ENCODE data around the gene DPP10. TPM values are rescaled to one million over a fixed set of nuclear protein-coding genes. Genes with fewer than 3 reads are reported as not detected.

The DPP10 gene
- total and polyA plus RNA-seq, 2 of the 13 experiments (the other 11 are each of a cell fraction or from before 2014, with no cell fraction given), result 0.95 to 1.7 TPM

- Histone ChIP-seq H3K79me2 (ENCODE audit: insufficient read depth, low read length) (no peaks in the 10 kb centered on the region), H3K9me3 (ENCODE audit: low read length) (peaks cover 76% of the 10 kb centered on the region), H3K36me3 (replicated peaks in 1 of 2; ENCODE audit: control insufficient read depth in 1 of 2, insufficient read depth in 2 of 2, low read length in 2 of 2) (no peaks in the 10 kb centered on the region), H3K9ac (ENCODE audit: insufficient read depth, low read depth, low read length) (no peak overlapping the region), H3K4me3 (replicated peaks in 1 of 3; ENCODE audit: insufficient read depth in 1 of 3, low read depth in 2 of 3, low read length in 3 of 3) (no peak overlapping the region), H3K4me1 (ENCODE audit: insufficient read depth, low read length) (no peaks in the 10 kb centered on the region), H4K20me1 (ENCODE audit: insufficient read depth, low read length) (no peaks in the 10 kb centered on the region), H3K27ac (ENCODE audit: extremely low read length, insufficient read depth, low read length) (no peak overlapping the region), H3K4me2 (ENCODE audit: low read depth, low read length) (no peak overlapping the region), H2AFZ (ENCODE audit: low read length) (no peak overlapping the region), H3K27me3 (ENCODE audit: control insufficient read depth in 1 of 2, insufficient read depth in 2 of 2, low read length in 2 of 2) (no peaks in the 10 kb centered on the region)
- ATAC-seq, result no peak
- intact Hi-C loops (cut with micrococcal nuclease; ENCODE audit: unreplicated experiment), result no loop called here
- DNase-seq (ENCODE audit: low spot score), result no peak
- no TSS peak for BruUV-seq (replicated peaks)
- ChIA-PET CTCF (ENCODE audit: low intra/inter-chr PET ratio, low total read pairs) (no interaction called here), POLR2A (no interaction called here)
- no peak for FAIRE-seq
- in situ Hi-C loops (cut with HindIII; ENCODE audit: extremely low pct_ligation_motif_present, low pct_unique_long_range_greater_than_20kb), result no loop called here
- WGBS (ENCODE audit: low lambda C conversion rate), result 7% methylated on average over 4 of the region's 4 CpGs
- TF ChIP-seq MAFK (conservative IDR thresholded peaks at IDR 0.05 in 1 of 2, IDR thresholded peaks at IDR 0.05 in 1 of 2; ENCODE audit: low read length in 2 of 2) (peak; percentile 54 to 79; a peak in 3 of 4 replicates), ZNF562 (CRISPR knock-in tag; IDR thresholded peaks at IDR 0.05; ENCODE audit: borderline replicate concordance) (no peak), KMT2A (CRISPR knock-in tag; IDR thresholded peaks at IDR 0.05) (no peak), MAFF (IDR thresholded peaks at IDR 0.05; ENCODE audit: low read depth, low read length) (peak; percentile 60; the same call in 1 of the 2 replicates)
Observed at GRCh38 chr2:115094441-115094840, 652.0 kb downstream of the DPP10 start.

GRCh38 chr2:115105966-115106365 is 663.5 kb downstream of the DPP10 start:
- no TSS peak for BruUV-seq (replicated peaks)
- in situ Hi-C loops (cut with HindIII; ENCODE audit: extremely low pct_ligation_motif_present, low pct_unique_long_range_greater_than_20kb) (no loop called here), intact Hi-C loops (cut with micrococcal nuclease; ENCODE audit: unreplicated experiment) (no loop called here)
- FAIRE-seq (no peak), ATAC-seq (no peak), DNase-seq (ENCODE audit: low spot score) (no peak)
- H3K9ac ChIP-seq (ENCODE audit: insufficient read depth, low read depth, low read length), result no peak overlapping the region
- no peaks in the 10 kb centered on the region for H3K79me2 ChIP-seq (ENCODE audit: insufficient read depth, low read length)
- H4K20me1 ChIP-seq (ENCODE audit: insufficient read depth, low read length), result no peaks in the 10 kb centered on the region
- H3K36me3 ChIP-seq (replicated peaks in 1 of 2; ENCODE audit: control insufficient read depth in 1 of 2, insufficient read depth in 2 of 2, low read length in 2 of 2), result no peaks in the 10 kb centered on the region
- H2AFZ ChIP-seq (ENCODE audit: low read length), result no peak overlapping the region
- peaks cover 58% of the 10 kb centered on the region for H3K9me3 ChIP-seq (ENCODE audit: low read length)
- no peak overlapping the region for H3K27ac ChIP-seq (ENCODE audit: extremely low read length, insufficient read depth, low read length)
- no peak overlapping the region for H3K4me3 ChIP-seq (replicated peaks in 1 of 3; ENCODE audit: insufficient read depth in 1 of 3, low read depth in 2 of 3, low read length in 3 of 3)
- no peak overlapping the region for H3K4me2 ChIP-seq (ENCODE audit: low read depth, low read length)
- ChIA-PET POLR2A (no interaction called here), CTCF (ENCODE audit: low intra/inter-chr PET ratio, low total read pairs) (no interaction called here)
- no peaks in the 10 kb centered on the region for H3K4me1 ChIP-seq (ENCODE audit: insufficient read depth, low read length)
- no peaks in the 10 kb centered on the region for H3K27me3 ChIP-seq (ENCODE audit: control insufficient read depth in 1 of 2, insufficient read depth in 2 of 2, low read length in 2 of 2)
- TF ChIP-seq ZNF704 (CRISPR knock-in tag; IDR thresholded peaks at IDR 0.05; ENCODE audit: borderline replicate concordance) (no peak), ISL2 (CRISPR knock-in tag; IDR thresholded peaks at IDR 0.05) (no peak), PCBP1 (IDR thresholded peaks at IDR 0.05; ENCODE audit: borderline replicate concordance, low read depth, low read length) (no peak), GFI1 (CRISPR knock-in tag; IDR thresholded peaks at IDR 0.05; ENCODE audit: borderline replicate concordance) (no peak), ARNT (IDR thresholded peaks at IDR 0.05) (no peak), HBP1 (CRISPR knock-in tag; IDR thresholded peaks at IDR 0.05; ENCODE audit: low read depth) (no peak), ZSCAN22 (CRISPR knock-in tag; IDR thresholded peaks at IDR 0.05) (no peak), ZNF18 (CRISPR knock-in tag; IDR thresholded peaks at IDR 0.05; ENCODE audit: insufficient replicate concordance) (no peak), ETV5 (CRISPR knock-in tag; IDR thresholded peaks at IDR 0.05; ENCODE audit: borderline replicate concordance) (no peak), BORCS8-MEF2B (CRISPR knock-in tag; IDR thresholded peaks at IDR 0.05) (no peak), U2AF2 (IDR thresholded peaks at IDR 0.05; ENCODE audit: low read depth, low read length) (no peak), SMC3 (IDR thresholded peaks at IDR 0.05; ENCODE audit: low read length) (no peak), RBM39 (IDR thresholded peaks at IDR 0.05; ENCODE audit: low read depth, low read length, poor library complexity, severe bottlenecking) (no peak)

All from HepG2 (cell line).